LoVo (cell line): ENCODE results near the gene SBF2.
"Not testable (repeated sequence)": the region's sequence is repeated elsewhere in the genome, so short reads cannot be mapped to it uniquely, and the experiment has no call there.

ENCODE experiments used
- DNase-seq: peaks from one replicate; pipeline ENCODE4 v3.0.0-alpha.2; 2016; ENCODE audit warnings: low spot score

The SBF2 gene

GRCh38 chr11:10267821-10268220, 26.2 kb downstream of the SBF2 start:
- no peak for DNase-seq

GRCh38 chr11:10265936-10266335, 28.1 kb downstream of the SBF2 start:
- no peak for DNase-seq

GRCh38 chr11:10264716-10265115, 29.3 kb downstream of the SBF2 start:
- not testable (repeated sequence) for DNase-seq

GRCh38 chr11:10263929-10264328, 30.1 kb downstream of the SBF2 start:
- DNase-seq, result peak; percentile 9

- no peak for DNase-seq
Measured at GRCh38 chr11:10261821-10262220, 32.2 kb downstream of the SBF2 start.

- DNase-seq, result no peak
Measured at GRCh38 chr11:10257478-10257877, 36.5 kb downstream of the SBF2 start.

GRCh38 chr11:10255388-10256125, 38.5 kb downstream of the SBF2 start:
- no peak for DNase-seq

- not testable (repeated sequence) for DNase-seq
Measured at GRCh38 chr11:10249448-10250131, 44.4 kb downstream of the SBF2 start.

- no peak for DNase-seq
Measured at GRCh38 chr11:10247011-10247410, 47.0 kb downstream of the SBF2 start.

GRCh38 chr11:10243896-10244575, 50.0 kb downstream of the SBF2 start:
- DNase-seq, result no peak

- no peak for DNase-seq
Measured at GRCh38 chr11:10236840-10237239, 57.2 kb downstream of the SBF2 start.

- DNase-seq, result no peak
Measured at GRCh38 chr11:10233581-10233980, 60.4 kb downstream of the SBF2 start.

- DNase-seq, result no peak
Measured at GRCh38 chr11:10232756-10233155, 61.3 kb downstream of the SBF2 start.

GRCh38 chr11:10231803-10232202, 62.2 kb downstream of the SBF2 start:
- DNase-seq, result not testable (repeated sequence)

GRCh38 chr11:10225553-10225952, 68.5 kb downstream of the SBF2 start:
- no peak for DNase-seq

- no peak for DNase-seq
Measured at GRCh38 chr11:10222399-10222798, 71.6 kb downstream of the SBF2 start.

GRCh38 chr11:10221342-10221741, 72.7 kb downstream of the SBF2 start:
- DNase-seq, result no peak

GRCh38 chr11:10211470-10211869, 82.5 kb downstream of the SBF2 start:
- DNase-seq, result no peak

- DNase-seq, result no peak
Measured at GRCh38 chr11:10209326-10209725, 84.7 kb downstream of the SBF2 start.

GRCh38 chr11:10208131-10208575, 85.9 kb downstream of the SBF2 start:
- peak; percentile 63 for DNase-seq

- DNase-seq, result no peak
Measured at GRCh38 chr11:10205928-10206327, 88.1 kb downstream of the SBF2 start.

GRCh38 chr11:10204021-10204420, 90.0 kb downstream of the SBF2 start:
- no peak for DNase-seq

GRCh38 chr11:10201343-10201742, 92.7 kb downstream of the SBF2 start:
- DNase-seq, result no peak
